Spleen (tissue), 11 donors: ENCODE results near the gene PKD1. TPM values are rescaled to one million over a fixed set of nuclear protein-coding genes. Genes with fewer than 3 reads are reported as not detected.
"Not testable (repeated sequence)": the region's sequence is repeated elsewhere in the genome, so short reads cannot be mapped to it uniquely, and the experiment has no call there.

Source experiments
- DNase-seq: peaks from one replicate; pipeline ENCODE4 v3.0.0-alpha.2; 2020
- H3K27ac ChIP-seq, 8 donors: fragments of 200-600 bp; sonication (generic) in 7 of 8; 1 replicate in 4 of 8; 2 replicates in 4 of 8; pipeline versions ENCODE4 v1.5.0 to v1.8.0; 2016 to 2021; ENCODE audit warnings: inconsistent platforms in 4 of 8, mild to moderate bottlenecking in 4 of 8, moderate library complexity in 1 of 8
- H3K27me3 ChIP-seq, 7 donors: fragments of 200-600 bp; sonication (generic) in 6 of 7; replicated peaks in 1 of 7; 1 replicate in 4 of 7; 2 replicates in 3 of 7; pipeline versions ENCODE4 v1.5.0 to v1.8.0; 2016 to 2021; ENCODE audit warnings: inconsistent platforms in 3 of 7, mild to moderate bottlenecking in 1 of 7
- H3K36me3 ChIP-seq, 6 donors: fragments of 200-600 bp; sonication (generic) in 5 of 6; 1 replicate in 4 of 6; 2 replicates in 2 of 6; pipeline versions ENCODE4 v1.5.0 to v1.8.0; 2016 to 2021; ENCODE audit warnings: inconsistent platforms in 2 of 6
- H3K4me1 ChIP-seq, 6 donors: fragments of 200-600 bp; sonication (generic) in 5 of 6; 1 replicate in 3 of 6; 2 replicates in 3 of 6; pipeline versions ENCODE4 v1.5.0 to v1.8.0; 2016 to 2021; ENCODE audit warnings: inconsistent platforms in 3 of 6
- H3K4me3 ChIP-seq, 8 donors: fragments of 200-600 bp; sonication (generic) in 7 of 8; 1 replicate in 4 of 8; 2 replicates in 4 of 8; pipeline versions ENCODE4 v1.5.0 to v1.8.0; 2016 to 2021; ENCODE audit warnings: inconsistent platforms in 4 of 8, mild to moderate bottlenecking in 4 of 8, moderate library complexity in 2 of 8
- H3K9me3 ChIP-seq, 8 donors: fragments of 200-600 bp; sonication (generic) in 7 of 8; 1 replicate in 4 of 8; 2 replicates in 4 of 8; pipeline versions ENCODE4 v1.5.0 to v1.8.0; 2016 to 2021; ENCODE audit warnings: inconsistent platforms in 4 of 8
- POLR2A ChIP-seq, 3 donors: fragments of 450-650 bp; IDR thresholded peaks; one replicate each; pipeline ENCODE4 v1.5.1; 2017; ENCODE audit warnings: antibody characterized with exemption in 3 of 3, mild to moderate bottlenecking in 1 of 3
- POLR2AphosphoS5 ChIP-seq, 3 donors: sonication (generic); formaldehyde crosslinking; IDR thresholded peaks; one replicate each; pipeline ENCODE4 v1.5.1; 2017; ENCODE audit warnings: antibody characterized with exemption in 3 of 3
- WGBS, 5 donors: extraction: QIAGEN DNeasy Blood & Tissue Kit in 3 of 5; methylation state at CpG; one replicate each; pipeline versions ENCODE4 v1.1.5 to v1.1.7; 2013 to 2018; 5-methylcytosine and 5-hydroxymethylcytosine counted together
- intact Hi-C: fragments of 100-400 bp; cut with DNase I; formaldehyde crosslinking; loops from one replicate; pipeline ENCODE4 v1.15.0; 2023; ENCODE audit warnings: low total_unique reads
- polyA plus RNA-seq, 3 donors: library from polyadenylated mRNA; stranded (reverse); fragments of 200-250 nt; gene quantifications; one replicate each; pipeline ENCODE4 v1.2.1, GENCODE V29; 2013
- total RNA-seq, 7 donors: library from RNA; depleted of rRNA in 3 of 7; stranded (reverse); fragments of >200 nt in 3 of 7; fragmentation: NEBNext Ultra II Directional in 4 of 7; extraction: Animal tissue kit (Norgen Biotek cat#: 25700) in 4 of 7; gene quantifications; one replicate each; pipeline versions ENCODE4 v1.1.0 to v1.2.1, GENCODE V29; 2016 to 2021
- TF ChIP-seq, protein P1 (sequence below), 11 experiments: fragments of 200-600 bp in 7 of 11; fragments of 450-650 bp in 4 of 11; sonication (generic) in 4 of 11; IDR thresholded peaks in 8 of 11; conservative IDR thresholded peaks in 3 of 11; 1 replicate in 7 of 11; 2 replicates in 4 of 11; pipeline versions ENCODE4 v1.4.0 to v1.8.0; 2016 to 2021; ENCODE audit warnings: antibody characterized with exemption in 11 of 11, inconsistent platforms in 4 of 11, mild to moderate bottlenecking in 1 of 11
- donor health status: healthy with polysubstance abuse.
- donor health status: DM: no; HTN: no; CAD: no; lungs with moderate emphysema.
- donor health status: DM: no; HTN: no; CAD: no.
- donor health status: Bipolar disorder and iron deficiency.
- donor health status: healthy.
- donor health status: DM: no; HTN: no; CAD: no.
- donor health status: DM: yes; HTN: yes; CAD: no.

Gene PKD1
- total and polyA plus RNA-seq, 10 donors = 14.0 to 124 (median 79.8) TPM

GRCh38 chr16:2122429-2122828, 13.3 kb downstream of the PKD1 start:
- H3K9me3 ChIP-seq = no peaks in the 10 kb centered on the region
- peaks cover 0 to 5% (median 0%) of the 10 kb centered on the region in 6 donors for H3K36me3 ChIP-seq
- intact Hi-C loops = no loop called here
- peak overlapping the region in 3 of 8 donors; percentile 5 to 86 (median 23) for H3K27ac ChIP-seq
- no peak for TF ChIP-seq POLR2A (IDR thresholded peaks at IDR 0.05)
- no peak for TF ChIP-seq POLR2AphosphoS5 (IDR thresholded peaks at IDR 0.05)
- TF ChIP-seq, protein P1, sequence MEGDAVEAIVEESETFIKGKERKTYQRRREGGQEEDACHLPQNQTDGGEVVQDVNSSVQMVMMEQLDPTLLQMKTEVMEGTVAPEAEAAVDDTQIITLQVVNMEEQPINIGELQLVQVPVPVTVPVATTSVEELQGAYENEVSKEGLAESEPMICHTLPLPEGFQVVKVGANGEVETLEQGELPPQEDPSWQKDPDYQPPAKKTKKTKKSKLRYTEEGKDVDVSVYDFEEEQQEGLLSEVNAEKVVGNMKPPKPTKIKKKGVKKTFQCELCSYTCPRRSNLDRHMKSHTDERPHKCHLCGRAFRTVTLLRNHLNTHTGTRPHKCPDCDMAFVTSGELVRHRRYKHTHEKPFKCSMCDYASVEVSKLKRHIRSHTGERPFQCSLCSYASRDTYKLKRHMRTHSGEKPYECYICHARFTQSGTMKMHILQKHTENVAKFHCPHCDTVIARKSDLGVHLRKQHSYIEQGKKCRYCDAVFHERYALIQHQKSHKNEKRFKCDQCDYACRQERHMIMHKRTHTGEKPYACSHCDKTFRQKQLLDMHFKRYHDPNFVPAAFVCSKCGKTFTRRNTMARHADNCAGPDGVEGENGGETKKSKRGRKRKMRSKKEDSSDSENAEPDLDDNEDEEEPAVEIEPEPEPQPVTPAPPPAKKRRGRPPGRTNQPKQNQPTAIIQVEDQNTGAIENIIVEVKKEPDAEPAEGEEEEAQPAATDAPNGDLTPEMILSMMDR (IDR thresholded peaks at IDR 0.05 in 8 of 11, conservative IDR thresholded peaks at IDR 0.05 in 3 of 11) = no peak
- H3K4me1 ChIP-seq = peaks cover 12 to 67% (median 45%) of the 10 kb centered on the region in 6 donors
- WGBS, 5 donors = 85 to 95% (median 87%) methylated on average over 8 to 17 of the region's 17 CpGs
- DNase-seq = no peak
- no peaks in the 10 kb centered on the region for H3K27me3 ChIP-seq
- H3K4me3 ChIP-seq = no peak overlapping the region

DNA sequence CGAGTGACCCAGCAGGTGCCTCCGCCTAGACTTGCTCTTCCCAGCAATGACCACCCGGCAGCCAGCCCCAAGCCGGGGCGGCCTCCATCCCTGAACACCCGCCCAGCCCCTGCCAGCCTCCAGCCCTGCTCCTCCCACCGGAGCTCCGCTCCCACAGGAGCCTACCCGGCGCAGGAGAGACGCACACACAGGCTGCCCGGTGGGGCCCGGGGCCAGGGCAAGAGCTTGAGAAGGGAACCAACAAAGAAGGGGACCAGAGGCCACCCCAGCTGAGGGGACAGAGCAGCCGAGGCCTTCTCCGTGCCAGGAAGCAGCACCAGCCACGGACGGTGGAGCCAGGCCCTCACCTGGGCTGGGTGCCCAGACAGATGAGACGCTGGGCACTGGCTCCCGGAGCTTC, 13.8 kb downstream of the PKD1 start:
- Histone ChIP-seq H3K9me3 (no peaks in the 10 kb centered on the region), H3K36me3 (peaks cover 0 to 10% (median 0%) of the 10 kb centered on the region in 6 donors), H3K4me3 (no peak overlapping the region), H3K27me3 (no peaks in the 10 kb centered on the region), H3K27ac (peak overlapping the region in 1 of 8 donors; percentile 16), H3K4me1 (peaks cover 9 to 66% (median 43%) of the 10 kb centered on the region in 6 donors)
- intact Hi-C loops = no loop called here
- 74 to 94% (median 84%) methylated on average over 11 to 19 of the region's 19 CpGs for WGBS, 5 donors
- TF ChIP-seq POLR2AphosphoS5 (IDR thresholded peaks at IDR 0.05) (no peak), POLR2A (IDR thresholded peaks at IDR 0.05) (no peak)
- TF ChIP-seq, protein P1 (IDR thresholded peaks at IDR 0.05 in 8 of 11, conservative IDR thresholded peaks at IDR 0.05 in 3 of 11) = no peak
- no peak for DNase-seq

DNA sequence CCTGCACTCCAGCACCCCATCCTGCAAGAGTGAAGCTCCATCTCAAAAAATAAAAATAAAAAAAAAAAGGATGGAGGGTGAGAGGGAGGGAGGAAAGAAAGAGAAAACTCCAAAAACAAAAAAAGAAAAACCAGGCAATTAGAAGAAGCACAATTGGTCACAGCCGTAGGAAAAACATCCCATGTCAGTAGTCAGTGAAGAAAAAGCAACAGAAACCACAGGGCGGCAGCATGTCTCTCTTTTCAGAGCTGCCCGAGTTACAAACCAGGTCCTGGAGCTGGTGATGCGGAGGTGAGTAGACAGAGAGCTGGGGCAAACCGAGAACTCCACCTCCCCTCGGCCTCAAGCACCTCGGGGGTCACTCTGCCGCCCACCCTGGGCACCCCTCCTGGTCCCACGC, 14.4 kb downstream of the PKD1 start:
- intact Hi-C loops, H3K4me3 ChIP-seq, DNase-seq, H3K9me3 ChIP-seq, H3K27me3 ChIP-seq: not testable (repeated sequence)
- TF ChIP-seq, protein P1 (IDR thresholded peaks at IDR 0.05 in 8 of 11, conservative IDR thresholded peaks at IDR 0.05 in 3 of 11) = peak in 4 of 11 experiments; percentile 24 to 36 (median 30)
- Histone ChIP-seq H3K36me3 (peaks cover 0 to 13% (median 0%) of the 10 kb centered on the region in 6 donors), H3K4me1 (peaks cover 6 to 63% (median 39%) of the 10 kb centered on the region in 6 donors), H3K27ac (peak overlapping the region in 1 of 8 donors; percentile 16)
- WGBS, 5 donors = 30 to 59% (median 54%) methylated on average over 5 to 9 of the region's 9 CpGs

DNA sequence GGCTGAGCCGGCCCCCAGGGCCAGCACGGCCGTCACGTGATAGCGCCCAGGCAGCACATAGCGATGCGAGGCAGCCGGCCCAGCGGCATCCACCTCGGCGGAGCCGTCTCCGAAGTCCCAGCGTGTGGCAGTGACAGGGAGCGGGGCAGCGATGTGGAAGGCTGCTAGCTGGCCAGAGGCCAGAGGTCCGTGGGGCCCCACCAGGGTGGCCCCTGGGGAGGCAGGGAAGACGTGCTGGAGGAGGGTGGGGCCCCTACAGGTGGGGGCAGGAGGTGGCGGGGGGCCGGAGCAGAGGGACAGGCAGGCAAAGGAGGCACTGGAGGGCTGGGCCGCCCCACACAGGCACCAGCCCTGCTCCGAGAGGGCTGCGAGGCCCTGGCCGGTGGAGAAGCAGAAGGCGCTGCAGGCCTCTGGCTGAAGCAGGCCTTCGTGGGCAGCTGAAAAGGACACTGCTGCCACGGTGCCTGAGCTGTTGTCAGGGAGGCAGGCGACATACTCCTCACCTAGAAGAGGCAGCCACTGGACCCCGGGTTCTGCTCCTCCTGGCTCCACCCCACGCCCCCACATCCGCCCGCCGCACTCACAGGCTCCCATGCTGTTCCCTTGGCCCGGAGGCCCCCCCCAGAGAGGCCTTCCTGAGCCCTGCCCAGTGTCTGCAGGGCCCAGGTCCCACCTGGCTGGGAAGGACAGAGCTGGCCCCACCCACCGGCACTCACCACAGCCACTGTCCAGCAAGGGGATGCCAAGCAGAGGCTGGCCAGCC, 17.6 kb downstream of the PKD1 start:
- Histone ChIP-seq H3K36me3 (peaks cover 0 to 42% (median 10%) of the 10 kb centered on the region in 6 donors), H3K4me1 (peaks cover 0 to 44% (median 18%) of the 10 kb centered on the region in 6 donors)
- H3K9me3 ChIP-seq, H3K27ac ChIP-seq, DNase-seq, H3K4me3 ChIP-seq, H3K27me3 ChIP-seq, intact Hi-C loops: not testable (repeated sequence)
- WGBS, 5 donors = 86 to 93% (median 87%) methylated on average over 18 to 32 of the region's 35 CpGs; no CpG with 5 or more reads in 1 of the 5 donors

- H3K9me3 ChIP-seq, H3K4me3 ChIP-seq, H3K27me3 ChIP-seq, intact Hi-C loops, DNase-seq, H3K27ac ChIP-seq: not testable (repeated sequence)
- Histone ChIP-seq H3K4me1 (peaks cover 0 to 36% (median 15%) of the 10 kb centered on the region in 6 donors), H3K36me3 (peaks cover 0 to 49% (median 12%) of the 10 kb centered on the region in 6 donors)
- WGBS, 5 donors = 94 to 100% (median 97%) methylated on average over 1 to 25 of the region's 25 CpGs
Measured at GRCh38 chr16:2117341-2117740, 18.4 kb downstream of the PKD1 start.

- H3K9me3 ChIP-seq, H3K27ac ChIP-seq, DNase-seq, intact Hi-C loops, H3K27me3 ChIP-seq, H3K4me3 ChIP-seq: not testable (repeated sequence)
- H3K4me1 ChIP-seq = peaks cover 0 to 30% (median 11%) of the 10 kb centered on the region in 6 donors
- WGBS, 5 donors = 73 to 98% (median 92%) methylated on average over 3 to 22 of the region's 24 CpGs
- H3K36me3 ChIP-seq = peaks cover 0 to 58% (median 20%) of the 10 kb centered on the region in 6 donors
Measured at GRCh38 chr16:2116428-2116827, 19.3 kb downstream of the PKD1 start.
